ENCODE data around the gene ADAMTSL1. TPM values are rescaled to one million over a fixed set of nuclear protein-coding genes. Genes with fewer than 3 reads are reported as not detected.

ADAMTSL1 gene
- total and polyA plus RNA-seq, 4 donors: 0.31 to 3.4 (median 1.9) TPM

DNA sequence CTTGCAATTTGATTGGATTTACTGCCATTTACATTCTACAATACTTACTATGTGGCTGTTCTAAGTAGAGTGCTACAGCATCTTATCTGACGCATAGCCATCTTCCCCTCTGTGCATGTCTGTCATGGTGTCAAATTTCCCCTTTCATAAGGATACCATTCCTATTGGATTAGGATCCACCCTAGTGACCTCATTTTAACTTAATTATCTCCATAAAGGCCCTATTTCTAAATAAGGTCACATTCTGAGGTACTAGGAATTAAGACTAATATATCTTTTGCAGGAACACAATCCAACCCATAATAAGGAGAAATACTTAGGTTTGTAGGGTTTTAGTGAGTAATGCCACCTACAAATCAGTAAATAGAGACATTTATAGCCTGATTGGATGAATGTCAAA is 268.0 kb downstream of the ADAMTSL1 start:
- H3K9ac ChIP-seq (ENCODE audit: low read depth in 1 of 2, low read length in 2 of 2): no peak overlapping the region
- TF ChIP-seq NR2F2 (IDR thresholded peaks at IDR 0.05): no peak
- WGBS: 99% methylated on average over 1 of the region's 1 CpG

GRCh38 chr9:18743421-18743820 is 269.5 kb downstream of the ADAMTSL1 start:
- H3K36me3 ChIP-seq (ENCODE audit: control insufficient read depth in 4 of 4, insufficient read depth in 3 of 4, low read depth in 1 of 4, low read length in 3 of 4): no peaks in the 10 kb centered on the region
- no peaks in the 10 kb centered on the region for H3K4me1 ChIP-seq (ENCODE audit: control insufficient read depth in 4 of 4, insufficient read depth in 4 of 4, low read length in 3 of 4)
- DNase-seq (ENCODE audit: low spot score): no peak
- WGBS: 77% methylated on average over 6 of the region's 6 CpGs
- TF ChIP-seq GABPA (IDR thresholded peaks at IDR 0.05 in 1 of 2, conservative IDR thresholded peaks at IDR 0.05 in 1 of 2) (no peak), YY1 (IDR thresholded peaks at IDR 0.05) (no peak), JUND (IDR thresholded peaks at IDR 0.05) (no peak), HNF4A (conservative IDR thresholded peaks at IDR 0.05) (no peak), SP1 (IDR thresholded peaks at IDR 0.05) (no peak), MAX (IDR thresholded peaks at IDR 0.05) (no peak), ZBTB33 (IDR thresholded peaks at IDR 0.05) (no peak), FOXA2 (IDR thresholded peaks at IDR 0.05) (no peak), RXRA (IDR thresholded peaks at IDR 0.05) (no peak)
- TF ChIP-seq, protein P1, sequence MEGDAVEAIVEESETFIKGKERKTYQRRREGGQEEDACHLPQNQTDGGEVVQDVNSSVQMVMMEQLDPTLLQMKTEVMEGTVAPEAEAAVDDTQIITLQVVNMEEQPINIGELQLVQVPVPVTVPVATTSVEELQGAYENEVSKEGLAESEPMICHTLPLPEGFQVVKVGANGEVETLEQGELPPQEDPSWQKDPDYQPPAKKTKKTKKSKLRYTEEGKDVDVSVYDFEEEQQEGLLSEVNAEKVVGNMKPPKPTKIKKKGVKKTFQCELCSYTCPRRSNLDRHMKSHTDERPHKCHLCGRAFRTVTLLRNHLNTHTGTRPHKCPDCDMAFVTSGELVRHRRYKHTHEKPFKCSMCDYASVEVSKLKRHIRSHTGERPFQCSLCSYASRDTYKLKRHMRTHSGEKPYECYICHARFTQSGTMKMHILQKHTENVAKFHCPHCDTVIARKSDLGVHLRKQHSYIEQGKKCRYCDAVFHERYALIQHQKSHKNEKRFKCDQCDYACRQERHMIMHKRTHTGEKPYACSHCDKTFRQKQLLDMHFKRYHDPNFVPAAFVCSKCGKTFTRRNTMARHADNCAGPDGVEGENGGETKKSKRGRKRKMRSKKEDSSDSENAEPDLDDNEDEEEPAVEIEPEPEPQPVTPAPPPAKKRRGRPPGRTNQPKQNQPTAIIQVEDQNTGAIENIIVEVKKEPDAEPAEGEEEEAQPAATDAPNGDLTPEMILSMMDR (IDR thresholded peaks at IDR 0.05; ENCODE audit: low read depth, low read length, missing input control): no peak
- TF ChIP-seq, protein P2, sequence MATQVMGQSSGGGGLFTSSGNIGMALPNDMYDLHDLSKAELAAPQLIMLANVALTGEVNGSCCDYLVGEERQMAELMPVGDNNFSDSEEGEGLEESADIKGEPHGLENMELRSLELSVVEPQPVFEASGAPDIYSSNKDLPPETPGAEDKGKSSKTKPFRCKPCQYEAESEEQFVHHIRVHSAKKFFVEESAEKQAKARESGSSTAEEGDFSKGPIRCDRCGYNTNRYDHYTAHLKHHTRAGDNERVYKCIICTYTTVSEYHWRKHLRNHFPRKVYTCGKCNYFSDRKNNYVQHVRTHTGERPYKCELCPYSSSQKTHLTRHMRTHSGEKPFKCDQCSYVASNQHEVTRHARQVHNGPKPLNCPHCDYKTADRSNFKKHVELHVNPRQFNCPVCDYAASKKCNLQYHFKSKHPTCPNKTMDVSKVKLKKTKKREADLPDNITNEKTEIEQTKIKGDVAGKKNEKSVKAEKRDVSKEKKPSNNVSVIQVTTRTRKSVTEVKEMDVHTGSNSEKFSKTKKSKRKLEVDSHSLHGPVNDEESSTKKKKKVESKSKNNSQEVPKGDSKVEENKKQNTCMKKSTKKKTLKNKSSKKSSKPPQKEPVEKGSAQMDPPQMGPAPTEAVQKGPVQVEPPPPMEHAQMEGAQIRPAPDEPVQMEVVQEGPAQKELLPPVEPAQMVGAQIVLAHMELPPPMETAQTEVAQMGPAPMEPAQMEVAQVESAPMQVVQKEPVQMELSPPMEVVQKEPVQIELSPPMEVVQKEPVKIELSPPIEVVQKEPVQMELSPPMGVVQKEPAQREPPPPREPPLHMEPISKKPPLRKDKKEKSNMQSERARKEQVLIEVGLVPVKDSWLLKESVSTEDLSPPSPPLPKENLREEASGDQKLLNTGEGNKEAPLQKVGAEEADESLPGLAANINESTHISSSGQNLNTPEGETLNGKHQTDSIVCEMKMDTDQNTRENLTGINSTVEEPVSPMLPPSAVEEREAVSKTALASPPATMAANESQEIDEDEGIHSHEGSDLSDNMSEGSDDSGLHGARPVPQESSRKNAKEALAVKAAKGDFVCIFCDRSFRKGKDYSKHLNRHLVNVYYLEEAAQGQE (IDR thresholded peaks at IDR 0.05): no peak
- no peaks in the 10 kb centered on the region for H3K27me3 ChIP-seq (ENCODE audit: control insufficient read depth in 4 of 4, insufficient read depth in 4 of 4, low read length in 3 of 4)
- H3K9ac ChIP-seq (ENCODE audit: low read depth in 1 of 2, low read length in 2 of 2): no peak overlapping the region
- H3K4me3 ChIP-seq (ENCODE audit: low read depth in 1 of 3, low read length in 3 of 3): no peak overlapping the region
- H3K27ac ChIP-seq (ENCODE audit: low read depth in 1 of 2, low read length in 2 of 2): no peak overlapping the region
- H3K9me3 ChIP-seq (ENCODE audit: control insufficient read depth in 4 of 4, low read length in 3 of 4): no peaks in the 10 kb centered on the region

More for the DNA sequence above, 268.0 kb downstream of the ADAMTSL1 start:
- H3K27ac ChIP-seq (ENCODE audit: low read depth in 1 of 2, low read length in 2 of 2): no peak overlapping the region
- H3K27me3 ChIP-seq (ENCODE audit: control insufficient read depth in 4 of 4, insufficient read depth in 4 of 4, low read length in 3 of 4): no peaks in the 10 kb centered on the region
- no peaks in the 10 kb centered on the region for H3K36me3 ChIP-seq (ENCODE audit: control insufficient read depth in 4 of 4, insufficient read depth in 3 of 4, low read depth in 1 of 4, low read length in 3 of 4)
- no peak overlapping the region for H3K4me3 ChIP-seq (ENCODE audit: low read depth in 1 of 3, low read length in 3 of 3)
- no peaks in the 10 kb centered on the region for H3K9me3 ChIP-seq (ENCODE audit: control insufficient read depth in 4 of 4, low read length in 3 of 4)
- DNase-seq (ENCODE audit: low spot score): no peak
- no peaks in the 10 kb centered on the region for H3K4me1 ChIP-seq (ENCODE audit: control insufficient read depth in 4 of 4, insufficient read depth in 4 of 4, low read length in 3 of 4)
